ENCODE measurements around the gene HOXD12.

The HOXD12 gene, protein sequence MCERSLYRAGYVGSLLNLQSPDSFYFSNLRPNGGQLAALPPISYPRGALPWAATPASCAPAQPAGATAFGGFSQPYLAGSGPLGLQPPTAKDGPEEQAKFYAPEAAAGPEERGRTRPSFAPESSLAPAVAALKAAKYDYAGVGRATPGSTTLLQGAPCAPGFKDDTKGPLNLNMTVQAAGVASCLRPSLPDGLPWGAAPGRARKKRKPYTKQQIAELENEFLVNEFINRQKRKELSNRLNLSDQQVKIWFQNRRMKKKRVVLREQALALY

DNA sequence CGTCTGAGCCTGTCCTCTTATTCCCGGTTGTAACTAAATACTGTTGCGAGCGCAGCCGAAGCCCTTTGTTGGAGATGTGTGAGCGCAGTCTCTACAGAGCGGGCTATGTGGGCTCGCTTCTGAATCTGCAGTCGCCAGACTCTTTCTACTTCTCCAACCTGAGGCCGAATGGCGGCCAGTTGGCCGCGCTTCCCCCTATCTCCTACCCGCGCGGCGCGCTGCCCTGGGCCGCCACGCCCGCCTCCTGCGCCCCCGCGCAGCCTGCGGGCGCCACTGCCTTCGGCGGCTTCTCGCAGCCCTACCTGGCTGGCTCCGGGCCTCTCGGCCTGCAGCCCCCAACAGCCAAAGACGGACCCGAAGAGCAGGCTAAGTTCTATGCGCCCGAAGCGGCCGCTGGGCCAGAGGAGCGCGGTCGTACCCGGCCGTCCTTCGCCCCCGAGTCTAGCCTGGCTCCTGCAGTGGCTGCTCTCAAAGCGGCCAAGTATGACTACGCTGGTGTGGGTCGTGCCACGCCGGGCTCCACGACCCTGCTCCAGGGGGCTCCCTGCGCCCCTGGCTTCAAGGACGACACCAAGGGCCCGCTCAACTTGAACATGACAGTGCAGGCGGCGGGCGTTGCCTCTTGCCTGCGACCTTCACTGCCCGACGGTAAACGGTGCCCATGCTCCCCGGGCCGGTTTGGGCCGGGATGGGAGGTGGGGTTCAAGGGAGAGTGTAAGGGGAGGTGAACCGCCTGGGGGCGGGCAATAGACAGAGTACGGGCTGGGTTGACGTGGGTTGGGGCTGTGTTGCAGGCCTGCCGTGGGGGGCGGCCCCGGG, at the start of gene HOXD12:
Gene HOXD12 (plus strand): TSS at position 68 of the 819 bp plus-strand sequence. CDS start 7 bp downstream, at position 75.
- DNase-seq: no peak

GRCh38 chr2:176056406-176056805, 43.2 kb upstream of the HOXD12 start:
- peak; percentile 23 for DNase-seq

DNA sequence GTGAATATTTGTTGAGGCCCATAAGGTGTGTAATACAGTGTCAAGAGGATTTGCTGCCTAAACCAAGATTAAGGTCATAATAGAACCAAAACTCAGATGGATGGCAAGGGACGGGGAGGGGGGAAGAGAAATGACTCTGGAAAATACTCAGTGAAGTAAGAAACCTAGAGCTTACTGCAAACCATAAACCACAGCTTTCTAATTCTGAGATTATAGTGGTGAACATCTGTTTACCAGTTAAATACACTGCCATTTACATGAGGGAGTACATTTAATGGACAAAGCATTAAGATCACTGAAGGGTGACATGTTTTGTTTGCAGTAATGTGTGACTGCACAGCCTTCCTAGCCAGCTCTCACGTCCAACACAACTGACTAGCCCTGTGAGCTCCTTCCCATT, 35.6 kb upstream of the HOXD12 start:
- DNase-seq: no peak

DNA sequence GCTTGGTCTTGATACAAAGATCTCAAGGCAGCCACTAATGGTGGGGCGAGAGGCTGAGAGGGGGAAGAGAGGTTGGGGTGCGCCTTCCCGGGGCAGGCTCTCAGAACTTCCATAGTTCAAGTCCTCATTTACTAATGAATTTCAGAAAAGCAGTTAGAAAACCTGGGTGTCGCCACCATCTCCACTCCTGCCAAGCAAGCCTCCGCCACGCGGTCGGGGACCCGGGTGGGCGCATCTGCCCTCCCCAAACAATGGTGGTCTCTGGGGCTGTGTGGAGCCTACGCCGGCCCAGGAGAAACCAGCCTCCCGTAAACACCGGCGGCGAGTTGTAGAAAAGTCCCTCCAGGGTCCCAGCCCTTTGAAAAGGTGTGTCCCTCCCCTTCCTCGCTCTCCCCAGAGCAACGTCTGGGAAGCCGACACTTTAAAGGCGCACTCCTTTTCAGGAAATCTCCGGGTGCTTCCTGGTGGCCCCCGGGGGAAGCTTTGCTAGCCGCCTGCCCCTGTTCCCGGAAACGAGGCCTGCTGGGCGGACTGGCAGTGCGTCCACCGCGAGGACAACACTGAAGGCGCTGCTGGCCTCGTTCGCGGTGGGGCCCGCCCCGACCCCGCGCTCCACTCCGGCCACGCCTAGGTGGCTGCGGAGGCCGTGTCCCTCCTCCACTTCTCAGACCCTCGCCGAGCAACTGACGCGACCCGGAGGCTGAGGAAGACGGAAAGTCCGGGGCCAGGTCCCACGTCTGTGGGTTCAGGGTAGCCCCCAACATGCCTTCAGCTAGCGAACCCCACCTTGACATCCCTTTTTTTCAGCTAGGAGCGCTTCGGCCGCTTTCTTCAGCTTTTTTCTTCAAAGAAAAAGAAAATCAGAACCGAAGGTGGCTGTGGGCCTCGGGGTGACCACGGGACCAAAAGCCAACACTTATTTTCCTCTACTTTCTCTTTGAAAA, 32.7 kb upstream of the HOXD12 start:
- no peak for DNase-seq

GRCh38 chr2:176067589-176068418, 31.8 kb upstream of the HOXD12 start:
- DNase-seq: no peak

DNA sequence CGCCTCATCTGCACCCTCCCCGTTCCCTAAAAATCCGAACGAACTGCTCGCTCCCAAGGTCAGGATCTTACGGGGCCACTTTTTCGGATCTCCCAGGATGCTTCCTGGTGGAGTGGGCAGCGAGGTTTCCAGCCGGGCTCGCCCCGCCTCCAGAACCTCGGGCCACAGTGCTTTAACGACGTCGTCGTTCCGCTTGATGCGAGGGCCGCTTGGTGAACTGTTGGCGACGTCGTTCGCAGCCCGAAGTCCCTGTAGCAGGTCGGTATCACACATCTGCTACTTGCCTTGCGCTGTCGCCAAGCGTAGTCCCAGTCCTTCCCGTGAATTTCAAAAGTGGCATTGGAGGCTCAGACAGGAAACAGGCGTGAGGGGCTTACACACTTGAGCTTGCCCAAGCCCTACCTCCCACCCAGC, 31.2 kb upstream of the HOXD12 start:
- DNase-seq: no peak

GRCh38 chr2:176071330-176072291, 28.0 kb upstream of the HOXD12 start:
- DNase-seq: no peak

- no peak for DNase-seq
Observed at GRCh38 chr2:176072292-176072669, 27.3 kb upstream of the HOXD12 start.

DNA sequence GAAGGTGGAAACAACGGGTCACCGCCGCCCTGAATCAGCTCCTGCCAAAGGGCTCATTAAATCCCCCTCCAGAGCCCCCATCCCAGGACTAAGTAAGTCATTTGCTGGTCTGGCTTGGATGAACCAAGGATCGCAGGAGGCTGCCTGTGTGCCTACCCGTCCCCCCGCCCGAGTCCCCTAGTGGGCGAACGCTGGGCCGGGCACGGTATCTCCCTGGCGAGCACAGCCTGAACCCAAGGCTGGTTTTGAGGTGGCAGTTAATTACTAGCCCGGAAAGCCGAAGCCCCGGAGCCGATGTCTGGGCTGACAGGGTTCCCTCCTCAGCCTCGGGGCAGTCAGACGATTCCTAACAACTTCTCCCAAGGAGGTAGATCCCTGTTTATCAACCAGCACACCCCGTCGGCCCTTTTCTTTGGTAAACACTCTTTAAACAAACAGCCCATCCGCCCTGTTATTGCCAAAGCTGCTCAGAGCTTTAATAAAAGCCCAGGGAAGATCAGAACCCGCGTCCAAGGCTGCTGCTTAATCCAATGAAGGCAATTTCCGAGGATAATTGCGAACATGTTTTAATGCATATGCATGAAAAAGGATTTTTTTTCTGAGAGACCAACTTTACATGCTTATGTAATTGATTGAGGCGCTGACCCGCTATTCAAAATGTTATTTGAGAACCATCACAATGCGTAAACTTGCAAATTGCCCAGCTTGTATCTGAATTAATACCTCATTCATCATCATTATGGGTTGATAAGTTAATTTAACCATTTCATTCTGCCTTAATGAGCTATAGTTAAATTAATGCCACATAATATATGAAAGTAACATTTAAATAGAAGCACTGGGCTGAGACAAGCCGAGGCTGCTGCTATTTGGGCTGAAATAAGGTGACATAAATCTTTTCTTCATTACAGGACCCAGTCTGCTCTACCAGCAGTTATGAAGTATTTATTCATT, 26.4 kb upstream of the HOXD12 start:
- DNase-seq: no peak

DNA sequence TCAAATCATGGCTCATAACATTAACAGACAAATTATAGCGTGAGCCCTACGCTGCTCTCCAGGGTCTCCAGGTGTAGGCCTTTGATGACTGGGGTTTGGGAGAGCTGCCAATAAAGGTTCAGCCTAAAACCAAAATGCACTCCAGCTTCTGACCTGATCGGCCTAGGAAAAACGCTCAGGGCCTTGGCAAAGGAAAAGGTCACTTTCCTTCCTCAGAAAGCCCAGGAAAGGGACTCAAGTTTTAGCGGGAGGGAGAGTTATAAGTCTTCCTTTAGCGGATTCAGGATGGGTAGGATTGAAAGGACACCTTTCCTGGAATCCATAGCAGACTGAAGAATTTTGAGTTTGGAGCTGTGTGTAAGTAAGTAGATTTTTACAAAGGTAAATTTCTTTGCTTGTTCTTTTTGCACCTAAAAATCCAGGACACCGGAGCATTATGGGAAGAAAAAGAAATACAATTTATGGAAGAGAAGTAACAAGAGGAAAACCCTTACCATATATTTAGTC, 24.6 kb upstream of the HOXD12 start:
- no peak for DNase-seq

GRCh38 chr2:176075481-176075880, 24.1 kb upstream of the HOXD12 start:
- no peak for DNase-seq

DNA sequence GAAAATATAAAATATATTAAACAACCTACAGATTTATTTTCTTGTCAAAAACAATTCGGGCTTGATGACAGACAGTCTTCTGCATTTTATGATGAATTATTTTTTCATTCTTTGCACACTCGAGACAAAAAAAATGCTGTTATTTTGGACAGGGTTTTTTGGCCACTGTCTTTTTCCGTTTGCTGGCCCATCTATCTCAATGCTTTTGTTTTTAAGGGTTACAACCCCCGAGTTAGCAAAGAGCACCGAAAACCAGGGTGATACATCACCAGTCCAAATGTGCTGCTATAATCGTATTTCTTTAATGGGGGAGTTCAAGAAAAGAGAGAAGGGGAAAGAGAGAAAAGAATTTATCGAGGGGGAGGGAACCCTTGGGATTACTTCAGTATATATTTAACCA, 23.5 kb upstream of the HOXD12 start:
- DNase-seq: no peak

- no peak for DNase-seq
Observed at GRCh38 chr2:176076796-176077195, 22.8 kb upstream of the HOXD12 start.

DNA sequence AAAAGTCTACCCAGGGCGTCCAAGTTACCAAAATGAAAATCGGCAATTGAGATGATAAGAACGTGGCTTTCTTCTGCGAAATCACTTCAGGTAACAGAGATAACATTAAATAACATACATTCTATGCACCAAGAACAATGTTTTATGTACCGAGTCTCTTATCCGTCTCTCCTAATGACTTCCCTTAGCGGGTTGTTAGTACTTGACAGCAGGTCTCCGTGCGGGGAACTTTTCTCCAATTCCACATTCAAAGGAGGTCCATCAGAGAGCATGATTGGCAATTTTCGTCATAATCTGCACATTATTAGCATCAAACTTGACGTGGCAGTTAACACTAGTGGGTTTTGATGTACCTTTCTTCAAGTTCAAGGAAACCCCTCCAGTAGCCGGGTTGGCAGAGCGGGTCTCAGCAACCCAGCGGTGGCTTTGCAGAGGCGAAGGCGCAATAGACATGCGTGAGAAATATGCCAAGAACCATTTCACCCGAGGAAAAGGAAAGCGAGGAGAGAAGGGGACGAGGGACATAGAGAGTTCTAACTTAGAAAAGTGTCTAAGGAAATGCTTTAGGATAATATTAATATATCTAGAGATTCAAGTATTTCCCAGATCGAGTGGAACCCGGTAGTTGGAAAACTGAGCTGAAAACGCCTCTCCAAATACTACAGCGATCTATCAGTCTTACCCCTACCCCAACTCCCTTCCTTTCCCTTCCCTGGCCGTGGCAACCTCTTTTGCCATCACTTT, 20.9 kb upstream of the HOXD12 start:
- no peak for DNase-seq

DNA sequence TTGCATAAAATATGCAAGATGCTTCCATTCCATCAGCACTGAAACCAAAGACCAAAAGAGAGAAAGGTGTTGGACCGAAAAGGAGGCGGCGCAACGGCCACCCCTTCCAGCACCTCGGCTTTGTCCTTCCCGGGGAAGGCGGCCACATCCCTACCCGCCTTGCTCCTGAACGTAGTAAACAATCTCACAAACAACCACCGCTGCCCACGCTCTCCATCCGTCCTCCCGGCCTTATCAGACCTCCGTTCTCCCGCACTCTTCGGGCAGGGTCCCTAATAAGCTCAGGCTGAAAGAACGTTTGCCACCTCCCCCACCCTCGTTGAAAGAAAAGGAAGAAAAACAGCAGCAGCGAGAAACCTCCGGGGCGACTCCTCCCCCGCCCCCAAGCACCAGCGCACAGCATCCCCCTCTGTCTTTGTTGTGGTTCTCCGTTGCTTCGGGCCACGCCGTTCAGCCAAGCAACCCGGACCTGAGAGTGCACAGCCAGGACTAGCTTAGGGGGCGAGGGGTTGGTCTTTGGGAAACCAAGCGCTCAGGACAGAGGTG, 20.2 kb upstream of the HOXD12 start:
- DNase-seq: no peak

DNA sequence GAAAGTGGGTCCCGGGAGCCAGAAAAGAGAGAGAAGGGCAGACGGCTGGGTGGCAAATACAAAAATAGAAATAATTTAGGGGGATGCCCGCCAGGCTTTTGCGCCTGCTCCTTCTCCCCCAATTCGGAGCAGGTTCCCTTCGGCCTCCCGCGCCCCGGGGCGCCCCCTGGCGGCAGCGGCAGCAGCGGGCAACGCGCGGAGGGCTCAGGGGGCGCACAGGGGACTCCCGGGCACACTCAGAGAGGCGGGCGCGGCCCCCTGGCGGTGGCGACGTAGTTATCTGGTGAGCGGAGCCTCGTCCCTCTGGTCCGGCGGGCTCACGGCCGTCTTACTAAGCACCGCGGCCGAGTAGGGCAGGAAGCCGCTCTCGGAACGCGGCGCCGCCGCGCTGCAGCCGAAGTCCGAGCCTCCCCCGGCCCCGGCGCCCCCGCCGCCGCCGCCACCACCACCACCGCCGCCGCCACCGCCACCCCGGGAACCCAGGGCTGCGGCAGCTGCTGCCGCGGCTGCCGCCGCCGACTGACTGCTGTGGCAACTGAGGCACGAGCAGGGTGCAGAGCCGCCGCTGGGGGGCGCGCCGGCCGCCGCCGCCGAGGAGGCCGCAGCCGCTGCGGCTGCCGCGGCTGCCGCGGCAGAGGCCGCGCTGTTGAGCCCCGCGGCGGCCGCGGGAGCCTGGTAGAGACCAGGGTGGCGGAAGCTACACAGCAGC, 19.6 kb upstream of the HOXD12 start:
- DNase-seq: peak; percentile 76

DNA sequence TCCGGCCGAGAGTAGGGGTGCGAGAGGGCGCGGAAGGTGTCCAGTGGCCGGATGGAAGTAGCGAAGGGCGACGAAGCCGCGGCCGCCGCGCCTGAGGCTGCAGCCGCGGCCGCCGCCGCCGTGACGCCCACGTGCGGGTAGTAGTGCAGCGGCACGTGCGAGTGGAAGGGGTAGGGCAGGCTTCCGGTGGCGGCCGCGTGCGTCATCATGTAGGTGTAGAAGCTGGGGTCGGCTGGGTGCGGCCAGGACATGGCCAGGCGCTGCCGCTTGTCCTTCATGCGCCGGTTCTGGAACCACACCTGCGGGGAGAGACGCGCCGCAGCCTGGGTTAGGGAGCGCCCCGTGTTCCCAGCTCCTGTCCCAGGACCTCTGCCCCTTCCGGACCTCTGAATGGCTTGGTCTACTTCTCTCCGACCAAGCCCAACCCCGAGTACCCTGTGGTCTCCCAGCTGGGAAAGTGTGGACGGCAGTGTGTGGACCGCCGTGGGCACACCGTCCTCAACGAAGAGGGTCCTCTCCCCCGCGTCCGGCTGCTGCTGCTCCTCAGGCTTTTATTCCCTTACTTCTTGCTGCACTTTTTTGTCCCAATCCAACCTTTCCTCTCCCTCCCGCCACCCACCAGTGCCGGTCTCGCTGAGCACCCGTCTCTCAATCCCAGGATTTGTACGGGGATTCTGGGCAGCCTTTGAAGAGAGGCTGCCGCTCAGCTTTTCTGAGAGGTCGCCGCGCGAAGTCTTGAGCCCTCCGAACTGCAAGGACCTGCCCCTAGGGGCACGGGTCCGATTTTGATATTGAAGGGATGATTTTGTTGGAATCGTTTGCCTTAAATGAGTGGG, 18.8 kb upstream of the HOXD12 start:
- peak; percentile 37 for DNase-seq
